HEK293 (cell line): ENCODE data around the gene GLIS1.

Experiments
- CTCF ChIA-PET: fragments of 350-600 bp; formaldehyde crosslinking; extraction: SDS; loops from one replicate; lab custom pipeline; 2021; ENCODE audit warnings: antibody characterized with exemption; lab: Yijun Ruan, JAX
- POLR2A ChIA-PET: fragments of 300-600 bp; formaldehyde crosslinking; extraction: SDS; loops from one replicate; lab custom pipeline; 2020; ENCODE audit warnings: antibody characterized with exemption, inconsistent platforms; lab: Yijun Ruan, JAX
- H3K27ac ChIP-seq: fragments of 200-500 bp; sonication (Bioruptor generic); 2 replicates; pipeline ENCODE4 v1.5.1; 2014; ENCODE audit warnings: low read depth, low read length, control low read depth, inconsistent platforms; ENCODE audit errors: extremely low read depth
- H3K36me3 ChIP-seq, 2 experiments: fragments of 200-500 bp in 1 of 2; sonication (Bioruptor generic) in 1 of 2; 1 replicate in 1 of 2; 2 replicates in 1 of 2; pipeline ENCODE4 v1.5.1; 2014 to 2017; ENCODE audit warnings: inconsistent platforms in 2 of 2, low read length in 2 of 2; ENCODE audit not compliant: control insufficient read depth in 2 of 2, insufficient read depth in 1 of 2
- H3K4me1 ChIP-seq: fragments of 200-500 bp; sonication (Bioruptor generic); 2 replicates; pipeline ENCODE4 v1.5.1; 2014; ENCODE audit warnings: mild to moderate bottlenecking, low read length, inconsistent platforms; ENCODE audit not compliant: control insufficient read depth, insufficient read depth
- H3K4me3 ChIP-seq: 2 replicates; pipeline ENCODE4 v1.5.1; 2011; ENCODE audit warnings: low read depth, mild to moderate bottlenecking, control low read depth, low read length, moderate library complexity
- H3K9me3 ChIP-seq: fragments of 200-500 bp; sonication (Bioruptor generic); 2 replicates; pipeline ENCODE4 v1.5.1; 2014; ENCODE audit warnings: low read depth, low read length, inconsistent platforms; ENCODE audit not compliant: control insufficient read depth, insufficient read depth
- ELK4 ChIP-seq: IDR thresholded peaks from 2 replicates; pipeline ENCODE4 v1.6.1; 2011; ENCODE audit warnings: mild to moderate bottlenecking, low read depth, low read length, borderline replicate concordance
- FEZF1 ChIP-seq: fragments of 450-650 bp; formaldehyde crosslinking; IDR thresholded peaks from 2 replicates; pipeline ENCODE4 v1.5.1; 2016; ENCODE audit warnings: missing biosample characterization, missing genetic modification characterization
- GLIS1 ChIP-seq: fragments of 450-650 bp; formaldehyde crosslinking; IDR thresholded peaks from 2 replicates; pipeline ENCODE4 v1.5.1; 2016; ENCODE audit warnings: missing biosample characterization, missing genetic modification characterization
- IKZF3 ChIP-seq: fragments of 450-650 bp; IDR thresholded peaks from 2 replicates; pipeline ENCODE4 v1.5.0; 2018; ENCODE audit warnings: missing biosample characterization, mild to moderate bottlenecking, missing genetic modification characterization, moderate library complexity
- KLF1 ChIP-seq: fragments of 450-650 bp; formaldehyde crosslinking; IDR thresholded peaks from 2 replicates; pipeline ENCODE4 v1.5.1; 2016; ENCODE audit warnings: missing biosample characterization, missing genetic modification characterization
- KLF9 ChIP-seq: fragments of 450-650 bp; formaldehyde crosslinking; IDR thresholded peaks from 2 replicates; pipeline ENCODE4 v1.5.1; 2016; ENCODE audit warnings: missing biosample characterization, missing genetic modification characterization, low read depth
- ZBTB1 ChIP-seq: fragments of 450-650 bp; formaldehyde crosslinking; IDR thresholded peaks from 2 replicates; pipeline ENCODE4 v1.5.1; 2016; ENCODE audit warnings: missing biosample characterization, missing genetic modification characterization
- ZBTB10 ChIP-seq: fragments of 450-650 bp; formaldehyde crosslinking; IDR thresholded peaks from 2 replicates; pipeline ENCODE4 v1.5.1; 2016; ENCODE audit warnings: missing biosample characterization, missing genetic modification characterization
- ZFP69B ChIP-seq: fragments of 450-650 bp; formaldehyde crosslinking; IDR thresholded peaks from 2 replicates; pipeline ENCODE4 v1.5.1; 2016; ENCODE audit warnings: missing biosample characterization, missing genetic modification characterization
- ZIC2 ChIP-seq: fragments of 450-650 bp; formaldehyde crosslinking; IDR thresholded peaks from 2 replicates; pipeline ENCODE4 v1.5.1; 2016; ENCODE audit warnings: missing biosample characterization, missing genetic modification characterization
- ZNF2 ChIP-seq: fragments of 450-650 bp; formaldehyde crosslinking; IDR thresholded peaks from 2 replicates; pipeline ENCODE4 v1.5.1; 2016; ENCODE audit warnings: missing biosample characterization, missing genetic modification characterization
- ZNF202 ChIP-seq: fragments of 450-650 bp; formaldehyde crosslinking; IDR thresholded peaks from 2 replicates; pipeline ENCODE4 v1.5.1; 2016; ENCODE audit warnings: missing biosample characterization, missing genetic modification characterization, borderline replicate concordance
- ZNF223 ChIP-seq: fragments of 450-650 bp; formaldehyde crosslinking; IDR thresholded peaks from 2 replicates; pipeline ENCODE4 v1.5.1; 2016; ENCODE audit warnings: missing biosample characterization, missing genetic modification characterization
- ZNF26 ChIP-seq: fragments of 450-650 bp; formaldehyde crosslinking; IDR thresholded peaks from 2 replicates; pipeline ENCODE4 v1.5.1; 2016; ENCODE audit warnings: missing biosample characterization, missing genetic modification characterization
- ZNF416 ChIP-seq: fragments of 450-650 bp; formaldehyde crosslinking; IDR thresholded peaks from 2 replicates; pipeline ENCODE4 v1.5.1; 2016; ENCODE audit warnings: missing biosample characterization, missing genetic modification characterization
- ZNF423 ChIP-seq: fragments of 450-650 bp; formaldehyde crosslinking; IDR thresholded peaks from 2 replicates; pipeline ENCODE4 v1.5.1; 2016; ENCODE audit warnings: missing biosample characterization, missing genetic modification characterization
- ZNF433 ChIP-seq: fragments of 450-650 bp; formaldehyde crosslinking; IDR thresholded peaks from 2 replicates; pipeline ENCODE4 v1.5.1; 2016; ENCODE audit warnings: missing biosample characterization, missing genetic modification characterization, low read depth
- ZNF449 ChIP-seq: fragments of 450-650 bp; formaldehyde crosslinking; IDR thresholded peaks from 2 replicates; pipeline ENCODE4 v1.5.1; 2017; ENCODE audit warnings: missing biosample characterization, mild to moderate bottlenecking, missing genetic modification characterization, moderate library complexity
- ZNF514 ChIP-seq: fragments of 450-650 bp; formaldehyde crosslinking; IDR thresholded peaks from 2 replicates; pipeline ENCODE4 v1.5.1; 2016; ENCODE audit warnings: missing biosample characterization, missing genetic modification characterization
- ZNF521 ChIP-seq: fragments of 450-650 bp; formaldehyde crosslinking; IDR thresholded peaks from 2 replicates; pipeline ENCODE4 v1.5.1; 2017; ENCODE audit warnings: missing biosample characterization, mild to moderate bottlenecking, missing genetic modification characterization
- ZNF560 ChIP-seq: fragments of 450-650 bp; formaldehyde crosslinking; IDR thresholded peaks from 2 replicates; pipeline ENCODE4 v1.5.1; 2017; ENCODE audit warnings: missing biosample characterization, missing genetic modification characterization, borderline replicate concordance
- ZNF596 ChIP-seq: fragments of 450-650 bp; IDR thresholded peaks from 2 replicates; pipeline ENCODE4 v1.5.0; 2018; ENCODE audit warnings: missing biosample characterization, mild to moderate bottlenecking, missing genetic modification characterization, moderate library complexity
- ZNF654 ChIP-seq: fragments of 450-650 bp; formaldehyde crosslinking; IDR thresholded peaks from 2 replicates; pipeline ENCODE4 v1.5.1; 2016; ENCODE audit warnings: low read depth, missing biosample characterization, missing genetic modification characterization
- ZNF843 ChIP-seq: fragments of 450-650 bp; formaldehyde crosslinking; IDR thresholded peaks from 2 replicates; pipeline ENCODE4 v1.5.1; 2016; ENCODE audit warnings: missing biosample characterization, missing genetic modification characterization
- ZSCAN30 ChIP-seq: fragments of 450-650 bp; IDR thresholded peaks from 2 replicates; pipeline ENCODE4 v1.5.1; 2018; ENCODE audit warnings: missing biosample characterization, mild to moderate bottlenecking, missing genetic modification characterization, moderate library complexity

Gene GLIS1

GRCh38 chr1:53552981-53553733 lies 185.8 kb downstream of the GLIS1 start:
- CTCF ChIA-PET = interaction anchor here (0.7 to 1.4 kb wide), 2 partner anchors 129 to 277 kb away, joined by 3 to 4 read pairs; no protein-coding TSS in a partner anchor
- Histone ChIP-seq H3K9me3 (no peaks in the 10 kb centered on the region), H3K4me1 (no peaks in the 10 kb centered on the region), H3K36me3 (no peaks in the 10 kb centered on the region), H3K4me3 (no peak overlapping the region), H3K27ac (no peak overlapping the region)
- TF ChIP-seq ZSCAN30 (tag by site-specific recombination) = no peak
- no peak for TF ChIP-seq ZNF202 (tag by site-specific recombination)
- TF ChIP-seq ZNF26 (tag by site-specific recombination) = no peak
- TF ChIP-seq, all 188 proteins: peak for 0
- POLR2A ChIA-PET = no interaction called here

GRCh38 chr1:53552146-53552861 lies 186.7 kb downstream of the GLIS1 start:
- H3K4me1 ChIP-seq = no peaks in the 10 kb centered on the region
- ChIA-PET POLR2A (no interaction called here), CTCF (interaction anchor here (0.6 to 1.4 kb wide), 3 partner anchors 130 to 1148 kb away, joined by 3 to 4 read pairs (median 3); partner anchors contain the start of gene ORC1)
- no peaks in the 10 kb centered on the region for H3K9me3 ChIP-seq
- no peak overlapping the region for H3K4me3 ChIP-seq
- H3K36me3 ChIP-seq = no peaks in the 10 kb centered on the region
- H3K27ac ChIP-seq = no peak overlapping the region
- no peak for TF ChIP-seq KLF9 (tag by site-specific recombination)
- TF ChIP-seq ZNF423 (tag by site-specific recombination) = no peak
- TF ChIP-seq ZNF416 (tag by site-specific recombination) = no peak
- no peak for TF ChIP-seq ZNF843
- TF ChIP-seq ZNF521 = no peak
- peak; percentile 16; the same call in 1 of the 2 replicates for TF ChIP-seq FEZF1 (tag by site-specific recombination)
- TF ChIP-seq KLF1 (tag by site-specific recombination) = no peak
- no peak for TF ChIP-seq ZNF433 (tag by site-specific recombination)
- peak; percentile 91 for TF ChIP-seq ZIC2 (tag by site-specific recombination)
- no peak for TF ChIP-seq ZBTB1
- TF ChIP-seq ZNF596 = no peak
- TF ChIP-seq ZNF2 = no peak
- peak; percentile 74; the same call in 1 of the 2 replicates for TF ChIP-seq ZNF223
- no peak for TF ChIP-seq ZNF654 (tag by site-specific recombination)
- TF ChIP-seq ZBTB10 (tag by site-specific recombination) = no peak
- TF ChIP-seq ZNF514 (tag by site-specific recombination) = no peak
- TF ChIP-seq IKZF3 (tag by site-specific recombination) = 0 out of 2 replicates have a peak, but pooled peaks have one; percentile 16
- no peak for TF ChIP-seq ELK4
- no peak for TF ChIP-seq ZNF560 (tag by site-specific recombination)
- TF ChIP-seq ZNF449 = peak; percentile 52
- no peak for TF ChIP-seq ZFP69B
- TF ChIP-seq GLIS1 = peak; percentile 84
